Kidney (tissue), 14 donors: ENCODE measurements around the gene DOC2B. TPM values are rescaled to one million over a fixed set of nuclear protein-coding genes. Genes with fewer than 3 reads are reported as not detected.
A peak's percentile ranks its signal among the peaks of the same experiment; 100 is the strongest.
"Not testable (repeated sequence)": the region's sequence is repeated elsewhere in the genome, so short reads cannot be mapped to it uniquely, and the experiment has no call there.

Source experiments
- DNase-seq, 5 donors: peaks; one replicate each; pipeline ENCODE4 v3.0.0-alpha.2; 2013 to 2020
- FAIRE-seq: peaks from 2 replicates; lab custom pipeline; 2012; peaks lifted over from hg19 to GRCh38; lab: Jason Lieb, UNC
- H3K27ac ChIP-seq, 2 donors: one replicate each; pipeline ENCODE4 v1.7.0; 2013; ENCODE audit warnings: low read depth in 2 of 2, low read length in 2 of 2, inconsistent platforms in 1 of 2
- H3K27me3 ChIP-seq: one replicate; pipeline ENCODE4 v1.7.1; 2013; ENCODE audit warnings: low read length, inconsistent platforms; ENCODE audit not compliant: control insufficient read depth, insufficient read depth
- H3K36me3 ChIP-seq, 3 donors: one replicate each; pipeline versions ENCODE4 v1.7.0 to v1.7.1; 2013; ENCODE audit warnings: low read length in 3 of 3, control low read depth in 1 of 3, inconsistent platforms in 1 of 3; ENCODE audit not compliant: insufficient read depth in 3 of 3, control insufficient read depth in 2 of 3
- H3K4me1 ChIP-seq, 3 donors: one replicate each; pipeline versions ENCODE4 v1.7.0 to v1.7.1; 2013; ENCODE audit warnings: low read length in 3 of 3, inconsistent platforms in 1 of 3, low read depth in 1 of 3; ENCODE audit not compliant: control insufficient read depth in 2 of 3, insufficient read depth in 2 of 3
- H3K4me3 ChIP-seq, 3 donors: one replicate each; pipeline versions ENCODE4 v1.7.0 to v1.8.1; 2013; ENCODE audit warnings: low read length in 3 of 3, control low read depth in 1 of 3, inconsistent platforms in 1 of 3
- H3K9ac ChIP-seq, 3 donors: one replicate each; pipeline versions ENCODE4 v1.7.0 to v1.7.1; 2013; ENCODE audit warnings: low read length in 3 of 3, control low read depth in 1 of 3, inconsistent platforms in 1 of 3
- H3K9me3 ChIP-seq, 3 donors: one replicate each; pipeline versions ENCODE4 v1.7.0 to v1.7.1; 2013; ENCODE audit warnings: low read length in 3 of 3, control low read depth in 1 of 3, inconsistent platforms in 1 of 3; ENCODE audit not compliant: control insufficient read depth in 2 of 3, insufficient read depth in 1 of 3
- CTCF ChIP-seq: IDR thresholded peaks from 3 replicates; pipeline ENCODE4 v1.5.1; 2012; ENCODE audit warnings: mild to moderate bottlenecking, moderate library complexity, borderline replicate concordance; ENCODE audit not compliant: insufficient read depth; ENCODE audit errors: extremely low read depth
- intact Hi-C: fragments of 100-400 bp; cut with DNase I; formaldehyde crosslinking; loops from one replicate; pipeline ENCODE4 v1.11.1; 2022
- polyA plus RNA-seq: library from polyadenylated mRNA; stranded (reverse); fragments of 350-450 nt; fragmentation: Illumina TruSeq; extraction: RNeasy Lipid Tissue Mini Kit (QIAGEN cat#74804); gene quantifications from one replicate; pipeline ENCODE4 v1.2.3, GENCODE V29; 2014; ENCODE audit warnings: low read depth, low replicate concordance; ENCODE audit not compliant: insufficient read depth
- total RNA-seq: library from RNA; stranded (reverse); fragmentation: NEBNext Ultra II Directional; extraction: Animal tissue kit (Norgen Biotek cat#: 25700); gene quantifications from one replicate; pipeline ENCODE4 v1.2.1, GENCODE V29; 2021
- donor health status: control.
- donor health status: control.
- donor health status: control.
- donor health status: control.
- donor health status: control.
- donor health status: DM: yes; HTN: yes; CAD: no.
- donor health status: Normal renal cell carcinoma (clear cell type).

Gene DOC2B
- total and polyA plus RNA-seq, 2 donors from 2014 or later: 4.2 to 21.6 TPM

DNA sequence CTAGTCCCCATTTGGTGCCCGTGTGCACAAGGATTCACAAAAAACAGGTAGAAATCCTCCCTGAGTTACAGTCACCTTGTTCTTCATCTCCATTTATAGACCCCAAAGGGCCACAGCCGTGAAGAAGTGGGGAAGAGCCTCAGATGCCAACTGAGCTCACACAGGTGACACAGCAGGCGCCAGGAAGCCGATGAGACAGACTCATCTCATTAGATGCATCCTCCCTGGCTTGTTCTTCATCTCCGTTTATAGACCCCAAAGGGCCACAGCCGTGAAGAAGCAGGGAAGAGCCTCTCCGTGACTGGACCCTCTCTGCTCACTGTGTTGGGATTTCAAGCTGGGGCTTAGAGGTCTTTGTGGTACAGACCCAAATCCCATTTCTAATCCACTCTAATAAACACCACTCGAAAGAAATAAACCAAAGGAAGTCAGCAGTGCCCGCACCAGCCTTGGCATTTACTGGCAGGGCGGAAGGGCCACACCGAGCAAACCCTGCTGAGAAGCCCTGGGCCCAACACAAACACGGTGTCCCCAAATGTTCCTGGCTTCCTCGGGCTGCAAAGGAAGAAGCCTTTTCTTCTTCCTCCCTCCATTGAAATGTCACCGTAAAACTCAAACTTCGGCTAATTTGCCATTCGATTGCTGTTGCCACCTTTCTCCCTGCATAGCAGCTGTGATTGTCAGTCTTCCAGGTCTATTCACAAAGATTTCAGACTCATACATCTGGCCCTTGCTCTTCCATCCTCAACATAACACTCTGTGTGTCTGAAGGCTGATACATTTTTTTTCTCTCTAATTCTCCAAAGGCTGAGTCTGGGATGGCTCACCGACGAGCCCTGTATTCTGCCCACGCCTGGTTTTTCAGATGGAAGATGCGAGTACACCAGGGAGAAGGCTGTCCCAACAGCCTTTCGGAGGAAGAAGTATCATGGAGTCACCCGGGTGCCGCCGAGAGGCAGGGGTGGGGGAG is 44.9 kb upstream of the DOC2B start:
- Histone ChIP-seq H3K27me3 (no peaks in the 10 kb centered on the region), H3K4me1 (no peaks in the 10 kb centered on the region), H3K4me3 (no peak overlapping the region), H3K9ac (no peak overlapping the region), H3K36me3 (no peaks in the 10 kb centered on the region), H3K9me3 (no peaks in the 10 kb centered on the region), H3K27ac (no peak overlapping the region)
- intact Hi-C loops: no loop called here
- peak in 1 of 5 donors; percentile 17 for DNase-seq
- no peak for TF ChIP-seq CTCF
- no peak for FAIRE-seq

DNA sequence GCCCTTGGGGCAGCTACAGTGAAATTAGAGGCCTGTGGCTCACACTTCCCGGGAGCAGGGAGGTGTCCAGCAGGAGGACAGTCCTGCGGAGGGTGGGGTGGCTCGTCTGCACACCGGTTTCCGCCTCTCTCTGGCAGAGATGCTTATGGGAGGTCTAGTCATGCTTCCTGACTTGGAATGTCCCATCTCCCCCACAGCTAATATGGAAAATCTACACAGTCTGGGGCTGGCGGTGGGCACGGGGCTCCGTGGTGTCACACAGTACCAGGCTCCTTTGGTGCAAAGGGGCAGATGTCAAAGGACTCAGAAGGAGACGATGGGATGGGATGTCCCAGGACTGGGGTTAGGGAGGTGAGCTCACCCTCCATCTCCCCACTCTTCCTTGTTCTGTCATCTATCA is 44.1 kb upstream of the DOC2B start:
- Histone ChIP-seq H3K27ac (no peak overlapping the region), H3K4me1 (no peaks in the 10 kb centered on the region), H3K36me3 (no peaks in the 10 kb centered on the region), H3K4me3 (no peak overlapping the region), H3K9me3 (no peaks in the 10 kb centered on the region), H3K27me3 (no peaks in the 10 kb centered on the region), H3K9ac (no peak overlapping the region)
- FAIRE-seq: no peak
- peak in 1 of 5 donors; percentile 38 for DNase-seq
- no peak for TF ChIP-seq CTCF
- intact Hi-C loops: no loop called here

DNA sequence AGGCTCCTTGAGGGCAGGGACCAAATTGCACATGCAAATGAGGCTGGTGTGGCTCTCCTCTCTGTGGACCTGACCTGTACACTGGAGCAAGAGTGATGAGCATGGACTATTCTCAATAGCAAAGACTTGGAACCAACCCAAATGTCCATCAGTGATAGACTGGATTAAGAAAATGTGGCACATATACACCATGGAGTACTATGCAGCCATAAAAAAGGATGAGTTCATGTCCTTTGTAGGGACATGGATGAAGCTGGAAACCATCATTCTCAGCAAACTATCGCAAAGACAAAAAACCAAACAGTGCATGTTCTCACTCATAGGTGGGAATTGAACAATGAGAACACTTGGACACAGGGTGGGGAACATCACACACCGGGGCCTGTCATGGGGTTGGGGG is 43.1 kb upstream of the DOC2B start:
- intact Hi-C loops, DNase-seq, H3K9ac ChIP-seq, H3K36me3 ChIP-seq, H3K27me3 ChIP-seq, H3K4me1 ChIP-seq, FAIRE-seq, H3K27ac ChIP-seq, H3K9me3 ChIP-seq, H3K4me3 ChIP-seq: not testable (repeated sequence)

DNA sequence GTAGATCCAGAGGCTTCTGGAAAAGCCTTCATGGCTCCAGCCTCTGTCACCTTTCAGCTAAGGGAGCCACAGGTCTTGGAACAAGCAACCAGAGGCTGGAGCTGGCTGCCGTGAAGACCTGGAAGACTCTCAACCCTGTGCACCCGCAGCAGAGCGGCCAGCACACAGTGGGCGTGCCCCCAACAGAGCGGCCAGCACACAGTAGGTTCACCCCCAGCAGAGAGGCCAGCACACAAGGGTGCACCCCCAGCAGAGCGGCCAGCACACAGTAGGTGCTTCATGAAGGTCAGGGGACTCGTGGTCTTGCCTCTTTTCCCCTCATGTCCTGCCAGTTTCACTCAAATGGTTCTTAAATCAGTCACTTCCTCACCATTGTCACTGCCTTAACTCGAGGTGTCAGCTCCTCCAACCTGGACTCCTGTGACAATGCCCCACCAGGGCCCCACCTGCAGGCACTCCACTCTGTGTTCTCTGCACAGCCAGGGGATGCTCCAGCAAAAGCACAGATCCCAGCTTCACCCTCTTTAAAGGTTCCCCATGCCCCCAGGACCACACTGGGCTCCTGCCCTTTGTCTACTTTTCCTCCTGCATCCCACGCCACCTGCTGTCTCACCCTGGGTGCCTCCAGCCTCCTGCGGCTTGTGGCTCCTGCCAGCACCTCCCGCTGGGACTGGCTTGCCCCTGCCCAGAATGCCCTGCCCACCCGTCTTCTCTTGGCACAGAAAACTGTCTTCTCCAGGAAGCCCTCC is 42.4 kb upstream of the DOC2B start:
- intact Hi-C loops: no loop called here
- no peak for TF ChIP-seq CTCF
- Histone ChIP-seq H3K36me3 (no peaks in the 10 kb centered on the region), H3K27me3 (no peaks in the 10 kb centered on the region), H3K4me3 (no peak overlapping the region), H3K27ac (no peak overlapping the region), H3K4me1 (no peaks in the 10 kb centered on the region), H3K9me3 (no peaks in the 10 kb centered on the region), H3K9ac (no peak overlapping the region)
- no peak for FAIRE-seq
- DNase-seq: peak in 1 of 5 donors; percentile 48
